ENCODE results near the gene IL17B. TPM values are rescaled to one million over a fixed set of nuclear protein-coding genes. Genes with fewer than 3 reads are reported as not detected.

IL17B gene
- total RNA-seq, 1 donor from 2014 or later, result not detected

DNA sequence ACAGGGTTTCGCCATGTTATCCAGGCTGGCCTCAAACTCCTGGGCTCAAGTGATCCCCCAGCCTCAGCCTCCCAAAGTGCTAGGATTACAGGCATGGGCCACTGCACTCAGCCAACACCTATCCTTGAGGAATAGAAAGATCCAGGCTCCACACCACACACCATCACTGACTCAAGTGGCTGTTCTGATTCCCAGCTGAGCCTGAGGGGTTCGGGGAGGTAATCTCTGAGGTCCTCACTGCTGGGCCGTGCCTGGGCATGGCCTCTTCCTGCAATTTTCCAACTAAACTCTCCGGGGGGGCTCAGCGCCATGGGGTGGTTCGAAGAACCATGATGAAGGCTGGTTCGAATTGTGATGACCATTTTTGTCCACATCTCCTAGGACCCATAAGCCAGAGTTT lies 31.0 kb upstream of the IL17B start:
- intact Hi-C loops (cut with micrococcal nuclease), result no loop called here
- Mint-ChIP-seq H3K4me3 (no peak overlapping the region), H3K9me3 (no peaks in the 10 kb centered on the region), H3K27me3 (no peaks in the 10 kb centered on the region), H3K4me1 (no peaks in the 10 kb centered on the region), H3K36me3 (ENCODE audit: low read depth) (no peaks in the 10 kb centered on the region), H3K27ac (no peak overlapping the region)
- DNase-seq, result no peak

GRCh38 chr5:149409268-149409948 lies 30.3 kb upstream of the IL17B start:
- no peak for DNase-seq
- Mint-ChIP-seq H3K27me3 (no peaks in the 10 kb centered on the region), H3K4me3 (no peak overlapping the region), H3K4me1 (no peaks in the 10 kb centered on the region), H3K27ac (no peak overlapping the region), H3K36me3 (ENCODE audit: low read depth) (no peaks in the 10 kb centered on the region), H3K9me3 (no peaks in the 10 kb centered on the region)
- intact Hi-C loops (cut with micrococcal nuclease), result no loop called here

DNA sequence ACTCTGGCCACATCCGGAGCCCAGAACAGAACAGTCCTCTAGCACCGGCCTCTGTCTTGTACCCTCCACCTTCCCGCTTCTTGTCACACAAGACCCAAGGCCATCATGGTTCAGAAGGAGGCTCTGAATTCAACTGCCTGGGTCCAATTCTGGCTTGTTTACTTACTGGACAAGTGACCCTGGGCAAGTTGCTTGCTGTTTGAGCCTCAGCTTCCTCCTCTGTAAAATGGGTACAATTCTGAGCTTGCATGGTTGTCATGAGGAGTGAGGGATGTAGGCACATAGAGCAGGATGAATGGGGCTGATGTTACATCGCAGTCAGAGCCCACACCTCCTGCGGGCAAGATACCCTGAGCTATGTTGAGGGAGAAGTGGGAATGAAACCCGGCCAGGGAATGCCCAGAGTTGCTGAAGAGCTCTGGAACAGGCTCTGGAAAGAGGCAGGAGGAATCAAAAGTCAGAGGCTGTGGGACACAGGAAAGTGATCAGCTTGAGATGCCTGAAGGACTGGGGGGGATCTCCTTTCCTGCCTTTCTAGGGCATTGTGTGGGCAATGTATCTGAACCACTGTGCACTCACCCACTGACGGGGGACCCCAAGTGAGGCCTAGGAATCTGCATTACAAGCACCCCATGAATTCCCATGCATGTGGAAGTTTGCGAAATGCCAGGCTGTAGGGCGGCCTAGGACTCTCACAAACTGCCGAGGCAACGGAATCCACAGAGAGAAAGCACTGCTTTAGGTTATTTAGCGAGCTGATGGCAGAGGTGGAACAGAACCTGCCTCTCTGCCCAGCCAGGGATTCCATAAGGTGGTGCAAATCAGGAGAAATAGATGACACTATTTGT lies 29.4 kb upstream of the IL17B start:
- intact Hi-C loops (cut with micrococcal nuclease), result no loop called here
- no peak overlapping the region for H3K27ac Mint-ChIP-seq
- no peak for DNase-seq

DNA sequence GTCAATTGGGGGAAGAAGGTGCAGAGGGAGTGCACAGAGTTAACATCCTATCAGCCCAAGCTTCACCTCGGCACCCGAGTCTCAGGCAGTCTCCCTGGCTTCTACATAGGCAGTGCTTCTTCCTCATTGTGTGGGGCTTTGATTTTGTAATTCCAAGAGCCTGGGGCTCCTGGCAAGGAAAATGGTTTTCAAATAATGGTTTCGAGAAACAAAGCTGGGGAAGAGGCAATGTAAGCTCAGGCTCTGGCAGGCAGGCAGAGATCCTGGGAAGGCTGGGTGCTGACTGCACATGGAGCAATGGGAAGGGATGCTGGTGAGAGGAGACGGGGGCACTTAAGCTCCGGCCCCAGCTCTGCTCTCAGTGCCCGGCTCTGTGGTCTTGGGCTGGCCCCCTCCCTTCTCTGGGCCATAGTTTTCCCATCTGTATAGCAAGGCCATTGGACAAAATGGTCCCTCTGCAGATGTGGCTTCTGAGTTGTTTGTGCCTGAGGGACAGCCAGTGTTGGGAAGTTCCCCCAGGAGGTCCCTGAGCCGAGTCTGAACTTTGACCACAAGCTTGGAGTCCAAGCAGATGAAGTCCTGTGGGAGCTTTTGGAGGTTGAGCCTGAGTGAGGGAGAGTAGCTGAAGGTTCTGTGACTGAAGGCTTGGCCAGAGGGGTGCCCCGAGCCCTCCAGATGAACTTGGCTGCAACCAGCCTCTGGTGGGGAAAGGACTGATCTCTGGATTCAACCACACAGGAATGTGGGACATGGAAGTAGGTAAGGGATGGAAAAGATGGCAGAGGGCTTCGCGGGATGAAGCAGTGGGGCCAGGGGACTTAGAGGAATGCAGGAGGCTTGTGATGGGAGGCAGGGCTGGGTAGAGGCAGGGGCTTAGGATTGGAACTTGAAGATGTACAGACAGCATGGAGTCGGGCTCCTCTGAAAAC lies 28.5 kb upstream of the IL17B start:
- H3K4me1 Mint-ChIP-seq, result no peaks in the 10 kb centered on the region
- no peaks in the 10 kb centered on the region for H3K9me3 Mint-ChIP-seq
- intact Hi-C loops (cut with micrococcal nuclease), result no loop called here
- no peak for DNase-seq
- H3K27me3 Mint-ChIP-seq, result no peaks in the 10 kb centered on the region
- no peaks in the 10 kb centered on the region for H3K36me3 Mint-ChIP-seq (ENCODE audit: low read depth)
- no peak overlapping the region for H3K4me3 Mint-ChIP-seq
- no peak overlapping the region for H3K27ac Mint-ChIP-seq

More for the DNA sequence above, 29.4 kb upstream of the IL17B start:
- Mint-ChIP-seq H3K27me3 (no peaks in the 10 kb centered on the region), H3K36me3 (ENCODE audit: low read depth) (no peaks in the 10 kb centered on the region), H3K4me1 (no peaks in the 10 kb centered on the region), H3K9me3 (no peaks in the 10 kb centered on the region), H3K4me3 (no peak overlapping the region)

DNA sequence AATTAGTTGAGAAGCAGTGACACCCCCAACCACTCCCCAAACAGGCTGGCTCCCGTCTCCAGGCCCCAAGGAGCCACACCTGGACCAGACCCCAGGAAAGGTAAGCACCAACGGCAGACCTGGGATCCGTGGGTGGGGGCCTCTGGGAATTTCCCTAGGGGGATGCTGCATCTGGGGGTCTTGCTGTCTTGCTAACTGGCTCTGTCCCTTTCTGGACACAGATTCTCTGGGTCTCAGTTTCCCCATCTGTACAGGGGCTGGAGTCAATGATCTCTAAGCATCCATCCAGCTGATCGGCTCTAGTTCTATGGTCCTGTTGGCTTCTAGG lies 27.9 kb upstream of the IL17B start:
- DNase-seq, result no peak
- Mint-ChIP-seq H3K9me3 (no peaks in the 10 kb centered on the region), H3K36me3 (ENCODE audit: low read depth) (no peaks in the 10 kb centered on the region), H3K27ac (no peak overlapping the region), H3K4me1 (no peaks in the 10 kb centered on the region), H3K4me3 (no peak overlapping the region), H3K27me3 (no peaks in the 10 kb centered on the region)
- intact Hi-C loops (cut with micrococcal nuclease), result no loop called here

DNA sequence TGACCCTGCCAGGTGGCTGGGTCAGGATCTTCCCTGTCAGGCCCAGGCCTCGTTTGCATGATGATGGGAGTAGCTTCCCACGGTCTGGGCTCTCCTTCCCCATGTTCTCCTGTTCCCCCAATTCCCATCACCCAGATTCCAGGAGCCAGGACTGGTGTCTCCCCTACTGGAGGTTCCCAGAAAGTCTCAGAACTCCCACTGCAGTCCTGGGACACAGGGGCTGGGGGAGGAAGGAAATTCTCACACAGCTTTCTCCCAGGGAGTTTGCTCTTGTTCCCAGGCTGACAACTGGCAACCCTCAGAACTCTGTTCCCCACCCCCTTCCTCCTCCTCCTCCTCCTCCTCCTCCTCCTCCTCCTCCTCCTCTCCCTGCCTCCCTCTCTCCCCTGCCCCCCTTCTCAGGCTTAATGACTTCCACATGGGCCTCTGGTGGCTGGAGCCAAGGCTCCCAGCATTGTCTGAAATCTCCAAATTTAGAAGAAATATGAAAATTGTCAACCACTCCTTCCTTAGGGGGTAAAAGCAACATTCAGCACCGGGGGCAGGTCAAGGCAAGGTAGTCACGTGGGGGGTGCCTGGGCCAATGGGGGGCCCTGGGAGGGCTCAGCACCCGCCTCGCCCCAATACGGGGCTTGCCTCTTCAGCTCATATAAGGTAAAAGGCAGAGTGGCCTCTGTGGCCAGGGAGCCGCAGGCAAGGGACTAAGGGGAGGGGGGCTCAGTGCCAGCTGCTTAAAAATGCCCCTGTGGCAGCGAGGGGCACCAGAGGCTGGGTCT lies 27.3 kb upstream of the IL17B start:
- DNase-seq, result no peak
- Mint-ChIP-seq H3K4me1 (no peaks in the 10 kb centered on the region), H3K4me3 (no peak overlapping the region), H3K36me3 (ENCODE audit: low read depth) (no peaks in the 10 kb centered on the region), H3K27ac (no peak overlapping the region), H3K9me3 (no peaks in the 10 kb centered on the region), H3K27me3 (peaks cover 2% of the 10 kb centered on the region)
- intact Hi-C loops (cut with micrococcal nuclease), result no loop called here

DNA sequence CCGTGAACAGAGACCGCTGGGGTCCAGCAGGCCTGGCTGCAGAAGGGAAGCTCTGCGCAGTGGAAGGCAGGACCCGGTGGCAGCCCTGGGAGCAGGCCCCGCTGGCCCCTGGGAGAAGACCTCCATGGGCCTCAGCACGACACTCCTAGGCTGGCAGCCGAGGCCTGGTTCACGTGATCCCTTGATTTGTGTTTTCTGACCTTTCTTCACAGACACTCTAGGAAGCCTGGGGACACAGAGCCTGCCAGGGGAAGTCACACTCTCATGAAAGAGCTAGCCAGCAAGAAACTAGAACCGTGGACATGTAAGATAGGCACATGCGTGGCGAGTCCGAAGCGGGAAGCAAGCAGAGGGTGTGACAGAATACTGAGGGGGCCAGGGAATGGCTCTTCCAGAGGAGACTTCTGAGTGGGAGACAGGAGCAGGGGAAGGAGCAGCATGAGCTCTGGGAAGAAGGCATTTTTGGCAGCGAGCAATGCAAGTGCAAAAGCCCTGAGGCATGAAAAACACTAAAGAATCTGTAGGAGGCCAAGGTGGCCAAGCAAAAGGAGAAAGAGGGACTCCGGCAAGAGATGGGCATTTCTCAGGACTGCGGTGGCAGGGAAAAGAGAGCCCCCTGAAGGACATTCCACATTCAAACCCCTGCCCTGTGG lies 26.6 kb upstream of the IL17B start:
- no peak overlapping the region for H3K27ac Mint-ChIP-seq
- no peak overlapping the region for H3K4me3 Mint-ChIP-seq
- intact Hi-C loops (cut with micrococcal nuclease), result no loop called here
- no peaks in the 10 kb centered on the region for H3K4me1 Mint-ChIP-seq
- no peak for DNase-seq
- peaks cover 2% of the 10 kb centered on the region for H3K27me3 Mint-ChIP-seq
- H3K36me3 Mint-ChIP-seq (ENCODE audit: low read depth), result no peaks in the 10 kb centered on the region
- H3K9me3 Mint-ChIP-seq, result no peaks in the 10 kb centered on the region

DNA sequence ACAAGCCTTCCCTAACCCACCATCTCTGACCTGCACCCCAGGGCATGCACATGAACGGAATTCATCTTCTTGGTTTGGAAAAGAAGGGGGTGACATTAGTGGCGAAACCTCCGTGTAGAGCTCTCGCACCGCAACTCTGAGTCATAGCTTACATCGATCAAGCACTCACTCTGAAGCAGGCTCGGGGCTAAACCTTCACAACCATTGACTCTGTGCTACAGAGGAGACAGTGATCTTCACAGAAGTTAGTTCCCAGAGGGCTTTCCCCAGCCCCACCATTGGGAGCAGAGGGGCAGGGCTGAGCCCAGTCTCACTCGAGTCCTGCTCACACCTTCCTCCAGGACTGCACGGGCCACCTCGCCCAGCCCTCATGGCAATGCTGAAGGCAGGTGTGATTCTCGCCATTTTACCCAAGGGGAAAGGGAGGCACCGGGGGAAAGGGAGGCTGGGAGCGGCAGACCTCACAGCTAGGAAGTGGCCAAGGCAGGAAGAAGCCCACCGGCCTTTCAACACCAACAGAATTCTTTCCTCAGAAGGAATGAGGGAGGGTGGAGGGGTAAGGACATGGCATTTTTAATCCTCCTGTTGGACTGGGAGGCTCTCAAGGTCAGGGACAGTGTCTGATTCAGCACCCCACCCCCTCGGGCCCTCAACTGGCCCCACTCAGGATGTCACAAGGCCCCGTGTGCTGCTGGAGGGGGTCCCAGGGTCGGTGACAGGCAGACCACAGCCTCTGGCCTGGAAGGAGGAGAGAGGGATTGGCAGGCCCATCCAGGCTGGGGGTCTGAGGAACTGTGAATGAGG lies 25.9 kb upstream of the IL17B start:
- Mint-ChIP-seq H3K9me3 (no peaks in the 10 kb centered on the region), H3K27ac (no peak overlapping the region), H3K4me1 (no peaks in the 10 kb centered on the region), H3K36me3 (ENCODE audit: low read depth) (no peaks in the 10 kb centered on the region), H3K4me3 (no peak overlapping the region), H3K27me3 (peaks cover 2% of the 10 kb centered on the region)
- no peak for DNase-seq
- intact Hi-C loops (cut with micrococcal nuclease), result no loop called here

DNA sequence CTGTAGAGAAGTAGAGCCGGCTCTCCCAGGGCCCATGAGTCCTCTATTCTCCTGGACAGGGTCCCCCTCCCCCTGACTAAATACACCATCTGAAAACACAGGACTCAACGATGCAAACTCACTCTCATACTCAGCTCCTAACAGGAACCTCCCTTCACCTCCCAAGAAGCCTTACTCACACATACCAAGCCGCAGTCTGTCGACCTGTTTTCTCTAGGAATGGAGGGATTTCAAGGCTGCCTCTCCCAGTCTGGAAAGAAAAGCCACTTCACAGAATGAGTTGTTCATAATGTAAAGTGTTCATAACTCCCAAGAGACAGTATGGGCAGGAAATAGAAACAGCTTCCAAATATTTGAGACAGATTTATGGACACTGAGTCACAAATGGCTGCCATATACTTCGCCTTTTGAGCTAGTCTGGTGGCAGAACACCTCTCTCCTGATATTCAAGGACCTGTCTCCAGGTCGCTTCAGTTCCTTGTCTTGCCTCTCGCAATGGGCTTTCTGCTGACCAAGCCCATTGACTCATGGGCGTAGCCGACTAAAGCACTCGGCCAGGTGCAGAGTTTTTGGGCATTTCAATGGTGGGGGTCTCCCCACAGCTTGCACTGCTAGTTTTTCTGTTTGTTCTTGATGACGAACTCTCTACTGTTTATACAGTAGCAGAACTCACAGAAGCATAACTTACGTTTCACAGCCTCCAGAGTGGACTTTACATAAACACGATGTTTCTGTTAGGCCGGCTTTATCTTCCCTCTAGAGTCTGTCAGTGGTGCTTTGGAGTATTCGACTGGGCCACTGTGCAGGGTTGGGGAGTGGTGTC lies 25.0 kb upstream of the IL17B start:
- H3K4me1 Mint-ChIP-seq, result no peaks in the 10 kb centered on the region
- DNase-seq, result no peak
- H3K36me3 Mint-ChIP-seq (ENCODE audit: low read depth), result no peaks in the 10 kb centered on the region
- no peak overlapping the region for H3K27ac Mint-ChIP-seq
- no peaks in the 10 kb centered on the region for H3K9me3 Mint-ChIP-seq
- intact Hi-C loops (cut with micrococcal nuclease), result no loop called here
- H3K4me3 Mint-ChIP-seq, result no peak overlapping the region
- peaks cover 3% of the 10 kb centered on the region for H3K27me3 Mint-ChIP-seq

GRCh38 chr5:149402291-149402690 lies 23.2 kb upstream of the IL17B start:
- DNase-seq, result no peak
- no peaks in the 10 kb centered on the region for H3K9me3 Mint-ChIP-seq
- H3K27ac Mint-ChIP-seq, result no peak overlapping the region
- H3K27me3 Mint-ChIP-seq, result peaks cover 6% of the 10 kb centered on the region
- no peaks in the 10 kb centered on the region for H3K4me1 Mint-ChIP-seq
- no peaks in the 10 kb centered on the region for H3K36me3 Mint-ChIP-seq (ENCODE audit: low read depth)
- intact Hi-C loops (cut with micrococcal nuclease), result no loop called here
- H3K4me3 Mint-ChIP-seq, result no peak overlapping the region

GRCh38 chr5:149401051-149401450 lies 22.0 kb upstream of the IL17B start:
- no peaks in the 10 kb centered on the region for H3K9me3 Mint-ChIP-seq

GRCh38 chr5:149400304-149400703 lies 21.2 kb upstream of the IL17B start:
- peaks cover 9% of the 10 kb centered on the region for H3K27me3 Mint-ChIP-seq
- no peaks in the 10 kb centered on the region for H3K36me3 Mint-ChIP-seq (ENCODE audit: low read depth)
- no peaks in the 10 kb centered on the region for H3K9me3 Mint-ChIP-seq
- no peaks in the 10 kb centered on the region for H3K4me1 Mint-ChIP-seq
- DNase-seq, result no peak
- intact Hi-C loops (cut with micrococcal nuclease), result no loop called here
- H3K4me3 Mint-ChIP-seq, result no peak overlapping the region
- no peak overlapping the region for H3K27ac Mint-ChIP-seq

More at GRCh38 chr5:149401051-149401450, 22.0 kb upstream of the IL17B start:
- H3K36me3 Mint-ChIP-seq (ENCODE audit: low read depth), result no peaks in the 10 kb centered on the region
- no peaks in the 10 kb centered on the region for H3K4me1 Mint-ChIP-seq
- H3K4me3 Mint-ChIP-seq, result no peak overlapping the region
- DNase-seq, result no peak
- peaks cover 9% of the 10 kb centered on the region for H3K27me3 Mint-ChIP-seq
- intact Hi-C loops (cut with micrococcal nuclease), result no loop called here
- no peak overlapping the region for H3K27ac Mint-ChIP-seq

Measured in activated CD4-positive, alpha-beta T cell treated with anti-CD3 and anti-CD28 coated beads, Interleukin-2, amount 10 ng/mL, durations not matched to agents 24 days and 14 days (primary cell).